ENCODE results near the gene TMEM123.

The TMEM123 gene

GRCh38 chr11:102462610-102463009 is 10.0 kb upstream of the TMEM123 start:
- Histone ChIP-seq H3K9me2 (ENCODE audit: low read depth, low read length) (no peaks in the 10 kb centered on the region), H3K4me1 (ENCODE audit: insufficient read depth, low read length, severe bottlenecking) (peaks cover 59% of the 10 kb centered on the region), H3K9ac (ENCODE audit: low read length) (no peak overlapping the region), H3K4me3 (ENCODE audit: low read depth, low read length, poor library complexity, severe bottlenecking) (no peak overlapping the region), H3K79me2 (ENCODE audit: insufficient read depth, low read length) (no peaks in the 10 kb centered on the region), H4K20me1 (ENCODE audit: insufficient read depth, low read length) (no peaks in the 10 kb centered on the region), H3K4me2 (ENCODE audit: low read length) (no peak overlapping the region), H3K36me3 (ENCODE audit: insufficient read depth, low read length) (no peaks in the 10 kb centered on the region), H2AFZ (ENCODE audit: low read length) (no peak overlapping the region), H3F3A (ENCODE audit: insufficient read depth, low read length) (no peaks in the 10 kb centered on the region), H3K9me3 (ENCODE audit: low read length) (no peaks in the 10 kb centered on the region), H3K27ac (ENCODE audit: low read depth, low read length, poor library complexity, severe bottlenecking) (no peak overlapping the region), H3K27me3 (ENCODE audit: insufficient read depth, low read length) (no peaks in the 10 kb centered on the region)
- no peak for TF ChIP-seq EZH2 (IDR thresholded peaks at IDR 0.05; ENCODE audit: borderline replicate concordance, low read length)
- TF ChIP-seq CTCF (IDR thresholded peaks at IDR 0.05; ENCODE audit: low read length), result no peak

GRCh38 chr11:102459393-102459792 is 6.8 kb upstream of the TMEM123 start:
- Histone ChIP-seq H3K9ac (ENCODE audit: low read length) (no peak overlapping the region), H3K9me3 (ENCODE audit: low read length) (0 out of 2 replicates have a peak, but pooled peaks cover 3% of the 10 kb centered on the region), H3F3A (ENCODE audit: insufficient read depth, low read length) (no peaks in the 10 kb centered on the region), H3K9me2 (ENCODE audit: low read depth, low read length) (no peaks in the 10 kb centered on the region), H3K79me2 (ENCODE audit: insufficient read depth, low read length) (no peaks in the 10 kb centered on the region), H3K27ac (ENCODE audit: low read depth, low read length, poor library complexity, severe bottlenecking) (peak overlapping the region; percentile 47), H3K4me1 (ENCODE audit: insufficient read depth, low read length, severe bottlenecking) (peaks cover 50% of the 10 kb centered on the region), H3K4me3 (ENCODE audit: low read depth, low read length, poor library complexity, severe bottlenecking) (no peak overlapping the region), H3K27me3 (ENCODE audit: insufficient read depth, low read length) (no peaks in the 10 kb centered on the region), H3K4me2 (ENCODE audit: low read length) (no peak overlapping the region), H4K20me1 (ENCODE audit: insufficient read depth, low read length) (no peaks in the 10 kb centered on the region), H3K36me3 (ENCODE audit: insufficient read depth, low read length) (no peaks in the 10 kb centered on the region), H2AFZ (ENCODE audit: low read length) (no peak overlapping the region)
- TF ChIP-seq CTCF (IDR thresholded peaks at IDR 0.05; ENCODE audit: low read length), result no peak
- TF ChIP-seq EZH2 (IDR thresholded peaks at IDR 0.05; ENCODE audit: borderline replicate concordance, low read length), result no peak

GRCh38 chr11:102458548-102458947 is 6.0 kb upstream of the TMEM123 start:
- Histone ChIP-seq H3K27ac (ENCODE audit: low read depth, low read length, poor library complexity, severe bottlenecking) (peak overlapping the region; percentile 47), H3K4me3 (ENCODE audit: low read depth, low read length, poor library complexity, severe bottlenecking) (no peak overlapping the region), H3K36me3 (ENCODE audit: insufficient read depth, low read length) (no peaks in the 10 kb centered on the region), H3K9me2 (ENCODE audit: low read depth, low read length) (no peaks in the 10 kb centered on the region), H3F3A (ENCODE audit: insufficient read depth, low read length) (no peaks in the 10 kb centered on the region), H4K20me1 (ENCODE audit: insufficient read depth, low read length) (no peaks in the 10 kb centered on the region), H3K79me2 (ENCODE audit: insufficient read depth, low read length) (no peaks in the 10 kb centered on the region), H3K27me3 (ENCODE audit: insufficient read depth, low read length) (no peaks in the 10 kb centered on the region), H3K9me3 (ENCODE audit: low read length) (0 out of 2 replicates have a peak, but pooled peaks cover 3% of the 10 kb centered on the region), H3K4me1 (ENCODE audit: insufficient read depth, low read length, severe bottlenecking) (peaks cover 54% of the 10 kb centered on the region), H2AFZ (ENCODE audit: low read length) (no peak overlapping the region), H3K9ac (ENCODE audit: low read length) (no peak overlapping the region), H3K4me2 (ENCODE audit: low read length) (no peak overlapping the region)
- no peak for TF ChIP-seq EZH2 (IDR thresholded peaks at IDR 0.05; ENCODE audit: borderline replicate concordance, low read length)
- TF ChIP-seq CTCF (IDR thresholded peaks at IDR 0.05; ENCODE audit: low read length), result no peak

Measured in OCI-LY1 (cell line).